Jurkat, Clone E6-1 (cell line): ENCODE measurements around the gene CHST4.
A peak's percentile ranks its signal among the peaks of the same experiment; 100 is the strongest.
"Not testable (repeated sequence)": the region's sequence is repeated elsewhere in the genome, so short reads cannot be mapped to it uniquely, and the experiment has no call there.

Experiments
- DNase-seq: peaks from one replicate; pipeline ENCODE4 v3.0.0-alpha.2; 2011; ENCODE audit warnings: low read depth, low spot score
- H3K4me3 ChIP-seq: 2 replicates; pipeline ENCODE4 v1.5.1; 2011; ENCODE audit warnings: mild to moderate bottlenecking, low read length, control low read depth, moderate library complexity

Gene CHST4

DNA sequence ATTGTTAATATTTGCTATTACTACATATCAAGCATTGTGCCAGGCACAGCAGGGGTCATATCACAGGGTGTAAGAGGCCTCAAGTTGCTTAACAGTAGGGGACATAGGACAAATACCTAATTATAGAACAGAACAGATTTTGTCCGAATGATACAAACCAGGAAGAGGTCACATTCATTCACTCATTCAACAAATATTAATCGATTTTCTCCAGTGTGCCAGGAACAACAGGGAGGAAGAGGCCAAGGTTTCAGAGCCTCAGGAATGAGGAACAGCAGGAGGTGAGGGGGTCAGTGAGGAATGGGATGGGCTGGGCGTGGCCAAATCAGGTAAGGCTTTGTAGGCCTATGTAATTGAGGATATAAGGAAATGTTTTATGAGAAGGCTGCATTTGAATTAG lies 11.2 kb upstream of the CHST4 start:
- DNase-seq: no peak

DNA sequence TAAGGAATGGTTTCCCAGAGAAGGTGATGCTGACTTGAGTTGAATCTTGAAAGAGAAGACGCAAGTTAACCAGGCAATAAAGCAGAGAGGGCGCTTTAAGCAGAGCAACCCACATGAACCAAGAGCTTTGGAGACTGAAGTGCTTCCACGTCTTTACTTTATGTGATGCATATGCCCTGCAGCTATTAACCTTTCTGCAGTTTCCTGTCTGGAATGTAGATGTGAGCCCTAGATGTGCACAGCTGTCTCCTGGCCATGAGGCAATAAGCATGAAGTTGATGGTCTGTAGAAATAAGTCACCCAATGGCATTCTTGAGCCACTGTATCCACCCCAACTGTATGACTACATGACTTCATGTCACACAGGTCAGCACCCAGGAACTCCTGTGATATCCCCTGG lies 5.7 kb upstream of the CHST4 start:
- no peak for DNase-seq
- H3K4me3 ChIP-seq: no peak overlapping the region

More for the DNA sequence above, 11.2 kb upstream of the CHST4 start:
- H3K4me3 ChIP-seq: no peak overlapping the region

DNA sequence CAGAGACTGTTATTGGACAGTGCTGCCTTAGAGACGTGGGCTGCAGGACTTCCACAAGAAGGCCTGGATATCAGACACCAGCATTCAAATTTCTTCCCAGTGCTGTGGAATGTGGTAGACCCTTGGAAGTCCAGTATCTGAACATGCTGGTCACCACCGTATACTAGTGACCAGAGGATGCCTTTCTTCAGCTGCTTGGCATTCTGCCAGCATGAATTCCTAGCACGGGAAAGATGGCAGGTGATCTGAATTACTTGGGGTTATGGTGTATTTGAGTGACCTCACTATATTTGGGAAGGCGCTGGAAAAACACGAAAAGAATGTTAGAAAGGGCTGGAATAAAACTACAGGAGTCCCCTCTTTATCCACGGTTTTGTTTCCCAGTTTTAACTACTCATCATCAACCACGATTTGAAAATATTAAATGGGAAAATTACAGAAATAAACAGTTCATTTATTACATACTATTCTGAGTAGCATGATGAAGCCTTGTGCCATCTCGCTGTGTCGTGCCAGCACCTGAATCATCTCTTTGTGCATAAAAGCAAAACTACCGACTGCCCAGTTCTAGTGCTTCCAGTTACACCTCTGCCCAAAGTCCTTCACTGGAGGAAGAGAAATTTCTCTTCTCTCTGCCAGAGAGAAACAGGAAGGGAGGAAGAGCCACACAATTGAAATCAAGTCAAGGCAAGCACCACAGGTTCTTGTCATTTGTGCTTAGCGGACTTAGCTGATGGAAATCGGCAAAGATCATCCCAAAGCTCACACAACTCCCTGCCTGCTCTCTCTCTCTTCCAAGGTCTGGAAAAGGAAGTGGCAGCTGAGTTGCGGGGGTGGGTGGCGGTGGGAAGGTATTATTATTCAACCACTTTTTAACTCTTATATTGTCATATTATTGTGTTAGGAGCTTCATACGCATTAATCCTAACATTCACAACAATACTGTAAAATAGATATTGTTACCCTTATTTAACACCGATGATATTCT lies 1.4 kb upstream of the CHST4 start:
- DNase-seq: no peak
- H3K4me3 ChIP-seq: no peak overlapping the region

DNA sequence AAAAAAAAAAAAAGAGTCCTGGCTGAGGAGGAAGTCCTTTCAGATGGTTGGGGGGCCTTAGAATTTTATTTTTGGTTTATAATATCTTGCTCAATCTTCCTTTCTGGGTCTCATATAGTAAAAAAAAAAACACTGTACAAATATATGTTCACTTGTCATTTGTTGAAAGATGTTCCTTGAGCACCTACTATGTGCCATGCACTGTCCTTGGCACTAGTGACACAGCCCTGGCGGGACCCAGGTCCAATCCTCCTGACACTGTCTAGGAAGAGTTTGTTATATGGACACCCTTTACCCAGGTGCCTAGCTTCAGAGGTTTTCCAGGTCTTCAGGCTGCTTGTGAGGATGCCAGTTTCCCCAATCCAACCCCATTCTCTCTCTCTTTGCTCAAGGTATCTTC lies 2.0 kb downstream of the CHST4 start:
- no peak for DNase-seq
- H3K4me3 ChIP-seq: no peak overlapping the region

DNA sequence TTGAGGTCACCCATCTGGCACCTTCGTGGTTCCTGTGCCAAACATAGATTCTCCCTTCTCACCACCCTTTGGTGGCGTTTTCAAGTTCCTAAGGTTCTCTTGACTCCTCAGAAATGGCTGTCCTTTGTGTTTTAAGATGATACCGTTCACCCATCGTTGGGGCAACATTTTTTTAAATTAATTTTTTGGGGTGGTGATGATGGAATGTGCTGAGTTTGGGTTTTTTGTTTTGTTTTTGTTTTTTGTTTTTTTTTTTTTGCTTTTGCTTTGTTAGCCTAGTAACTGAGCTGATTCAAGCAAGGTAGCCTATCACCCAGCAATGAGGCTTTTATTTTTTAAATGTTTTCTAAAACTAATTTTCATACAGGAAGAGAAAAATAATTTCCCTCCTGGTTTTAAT lies 2.6 kb downstream of the CHST4 start:
- H3K4me3 ChIP-seq: no peak overlapping the region
- no peak for DNase-seq

DNA sequence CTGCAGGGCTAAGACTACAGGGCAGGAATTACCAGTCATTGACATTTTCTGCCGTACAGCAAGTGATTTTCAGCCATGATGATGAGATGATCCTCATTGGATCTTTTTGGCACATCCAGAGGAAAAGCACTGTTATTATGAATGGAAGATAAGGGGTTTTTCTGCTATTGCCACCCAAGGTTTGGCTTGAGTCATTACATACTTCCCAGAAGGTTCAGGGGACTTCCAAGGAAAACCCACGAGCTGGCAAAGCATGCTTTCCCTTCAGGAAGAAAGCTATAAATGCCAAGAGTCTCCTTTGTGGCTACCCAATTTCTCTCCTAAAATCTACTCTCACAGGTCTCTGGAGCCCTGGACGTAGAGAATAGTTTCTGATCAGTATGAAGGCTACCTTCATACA lies 6.1 kb downstream of the CHST4 start:
- no peak for DNase-seq
- H3K4me3 ChIP-seq: no peak overlapping the region

DNA sequence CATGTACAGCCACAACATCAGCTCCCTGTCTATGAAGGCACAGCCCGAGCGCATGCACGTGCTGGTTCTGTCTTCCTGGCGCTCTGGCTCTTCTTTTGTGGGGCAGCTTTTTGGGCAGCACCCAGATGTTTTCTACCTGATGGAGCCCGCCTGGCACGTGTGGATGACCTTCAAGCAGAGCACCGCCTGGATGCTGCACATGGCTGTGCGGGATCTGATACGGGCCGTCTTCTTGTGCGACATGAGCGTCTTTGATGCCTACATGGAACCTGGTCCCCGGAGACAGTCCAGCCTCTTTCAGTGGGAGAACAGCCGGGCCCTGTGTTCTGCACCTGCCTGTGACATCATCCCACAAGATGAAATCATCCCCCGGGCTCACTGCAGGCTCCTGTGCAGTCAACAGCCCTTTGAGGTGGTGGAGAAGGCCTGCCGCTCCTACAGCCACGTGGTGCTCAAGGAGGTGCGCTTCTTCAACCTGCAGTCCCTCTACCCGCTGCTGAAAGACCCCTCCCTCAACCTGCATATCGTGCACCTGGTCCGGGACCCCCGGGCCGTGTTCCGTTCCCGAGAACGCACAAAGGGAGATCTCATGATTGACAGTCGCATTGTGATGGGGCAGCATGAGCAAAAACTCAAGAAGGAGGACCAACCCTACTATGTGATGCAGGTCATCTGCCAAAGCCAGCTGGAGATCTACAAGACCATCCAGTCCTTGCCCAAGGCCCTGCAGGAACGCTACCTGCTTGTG lies 10.7 kb downstream of the CHST4 start:
- no peak for DNase-seq
- no peak overlapping the region for H3K4me3 ChIP-seq

DNA sequence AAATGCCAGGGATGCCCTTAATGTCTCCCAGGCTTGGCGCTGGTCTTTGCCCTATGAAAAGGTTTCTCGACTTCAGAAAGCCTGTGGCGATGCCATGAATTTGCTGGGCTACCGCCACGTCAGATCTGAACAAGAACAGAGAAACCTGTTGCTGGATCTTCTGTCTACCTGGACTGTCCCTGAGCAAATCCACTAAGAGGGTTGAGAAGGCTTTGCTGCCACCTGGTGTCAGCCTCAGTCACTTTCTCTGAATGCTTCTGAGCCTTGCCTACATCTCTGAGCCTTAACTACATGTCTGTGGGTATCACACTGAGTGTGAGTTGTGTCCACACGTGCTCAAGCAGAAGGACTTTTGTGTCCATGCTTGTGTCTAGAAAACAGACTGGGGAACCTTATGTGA lies 11.4 kb downstream of the CHST4 start:
- no peak overlapping the region for H3K4me3 ChIP-seq
- DNase-seq: peak; percentile 33

DNA sequence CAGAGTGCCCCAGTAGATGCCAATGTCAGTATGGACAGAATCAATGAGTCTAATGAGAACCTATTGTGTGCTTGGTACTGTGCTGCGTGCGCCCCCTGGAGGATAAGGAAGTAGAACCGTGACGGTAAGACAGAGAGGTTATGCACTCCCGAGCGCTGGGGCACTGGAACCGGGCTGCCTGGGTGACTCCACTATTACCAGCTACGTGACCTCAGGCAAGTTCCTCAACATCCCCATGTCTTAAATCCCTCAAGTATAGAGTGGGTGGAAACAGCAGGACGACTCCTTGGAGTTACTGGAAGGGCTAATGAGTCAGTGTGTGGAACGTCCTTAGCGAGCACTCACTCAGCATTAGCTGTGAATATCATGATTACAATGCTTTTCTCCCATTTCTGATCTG lies 16.2 kb downstream of the CHST4 start:
- H3K4me3 ChIP-seq: no peak overlapping the region
- peak; percentile 41 for DNase-seq

DNA sequence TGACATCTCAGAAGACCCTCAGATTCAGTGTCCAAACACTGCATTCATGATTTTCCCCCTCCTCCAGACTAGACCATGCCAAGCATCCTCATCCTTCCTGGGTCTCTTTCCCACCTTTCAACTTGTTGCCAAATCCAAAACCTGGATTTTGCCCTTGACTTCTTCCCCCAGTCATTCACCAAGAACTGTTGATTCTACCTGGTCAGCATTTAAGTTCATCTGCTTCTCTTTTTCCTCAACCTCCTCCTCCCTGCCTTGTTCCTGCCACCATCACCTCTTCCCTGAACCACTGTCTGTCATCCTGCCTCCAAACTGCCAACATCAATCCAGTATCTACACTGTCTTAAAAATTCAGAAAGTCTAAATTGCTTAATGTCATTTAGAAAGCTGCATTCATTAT lies 20.9 kb downstream of the CHST4 start:
- no peak for DNase-seq

DNA sequence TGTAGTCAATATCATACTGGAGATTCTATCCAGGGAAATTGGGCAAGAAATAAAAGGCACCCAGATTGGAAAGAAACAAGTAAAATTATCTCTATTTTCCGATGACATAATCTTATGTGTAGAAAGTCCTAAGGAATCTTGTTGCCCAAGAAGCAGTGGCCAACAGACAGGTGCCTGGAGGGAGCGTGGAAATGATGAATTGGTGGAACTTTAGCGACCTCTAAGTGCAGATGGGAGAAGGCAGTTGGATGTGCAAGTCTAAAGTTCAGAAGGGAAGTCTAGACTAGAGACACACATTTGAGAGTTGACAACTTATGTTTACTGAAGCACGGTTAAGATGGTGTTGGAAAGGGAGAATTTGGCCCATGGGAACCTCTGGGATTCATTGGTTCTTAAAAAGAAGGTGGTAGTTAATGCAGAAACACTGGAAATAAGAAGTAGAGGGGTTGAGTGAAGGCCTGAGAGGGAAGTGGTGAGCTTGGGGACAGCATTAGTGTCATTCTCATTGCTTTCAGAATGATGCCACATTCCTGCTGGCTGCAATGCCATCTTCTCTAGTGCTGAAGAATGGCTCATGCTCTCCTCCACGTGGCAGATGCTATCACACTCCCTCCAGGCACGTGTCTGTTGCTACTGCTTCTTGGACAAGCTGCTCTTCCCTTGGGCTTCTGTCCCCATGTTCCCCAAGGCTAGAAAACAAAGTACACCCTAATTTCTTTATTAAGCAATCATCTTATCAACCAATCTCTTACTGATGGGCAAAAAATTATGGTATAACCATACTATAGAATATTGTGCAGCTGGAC lies 26.7 kb downstream of the CHST4 start:
- H3K4me3 ChIP-seq: no peak overlapping the region
- no peak for DNase-seq

More for the DNA sequence above, 20.9 kb downstream of the CHST4 start:
- H3K4me3 ChIP-seq: no peak overlapping the region

DNA sequence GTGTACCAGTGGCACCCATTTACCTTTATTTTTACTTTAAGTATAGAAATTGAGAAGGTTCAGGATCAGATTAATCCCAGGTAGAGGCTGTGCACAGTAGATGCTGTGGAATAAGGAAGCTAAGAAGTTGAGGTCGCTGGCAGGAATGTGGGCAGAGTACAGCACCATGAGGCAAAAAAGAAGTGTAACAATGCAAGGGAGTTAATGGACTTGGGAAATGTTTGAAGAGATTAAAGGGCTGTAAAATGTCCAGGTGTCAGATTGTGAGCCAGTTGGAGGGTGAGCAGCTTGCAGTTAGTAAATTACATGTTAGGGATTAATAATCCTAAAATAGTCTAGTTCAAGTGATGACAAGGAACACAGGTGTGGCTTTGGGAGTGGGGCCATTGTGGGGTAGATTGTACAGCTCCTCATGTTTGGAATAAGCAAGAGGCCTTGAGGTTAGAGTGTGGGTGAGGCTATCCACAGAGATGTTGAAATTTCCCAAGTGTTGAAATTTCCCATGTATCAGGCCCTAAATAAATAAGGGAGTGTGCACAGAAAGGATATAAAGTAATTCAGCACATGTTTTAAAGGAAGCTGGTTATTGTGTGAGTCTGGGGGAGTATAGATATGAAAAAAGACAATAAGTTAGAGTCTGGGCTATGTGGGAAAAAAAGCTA lies 29.1 kb downstream of the CHST4 start:
- H3K4me3 ChIP-seq: no peak overlapping the region
- no peak for DNase-seq

DNA sequence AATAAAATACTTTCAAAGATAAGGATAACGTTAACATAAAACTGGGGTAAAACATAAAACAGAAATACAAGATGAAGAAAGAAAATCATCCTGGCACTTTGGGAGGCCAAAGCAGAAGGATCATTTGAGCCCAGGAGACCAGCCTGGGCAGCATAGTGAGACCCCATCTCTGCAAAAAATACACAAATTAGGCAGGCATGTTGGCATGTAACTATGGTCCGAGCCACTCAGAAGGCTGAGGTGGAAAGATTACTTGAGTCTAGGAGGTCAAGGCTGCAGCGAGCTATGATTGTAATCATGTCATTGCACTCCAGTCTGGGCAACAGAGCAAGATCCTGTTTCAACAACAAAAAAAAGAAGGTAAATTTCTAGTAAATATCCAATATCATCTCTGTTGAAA lies 31.1 kb downstream of the CHST4 start:
- no peak for DNase-seq
- no peak overlapping the region for H3K4me3 ChIP-seq

DNA sequence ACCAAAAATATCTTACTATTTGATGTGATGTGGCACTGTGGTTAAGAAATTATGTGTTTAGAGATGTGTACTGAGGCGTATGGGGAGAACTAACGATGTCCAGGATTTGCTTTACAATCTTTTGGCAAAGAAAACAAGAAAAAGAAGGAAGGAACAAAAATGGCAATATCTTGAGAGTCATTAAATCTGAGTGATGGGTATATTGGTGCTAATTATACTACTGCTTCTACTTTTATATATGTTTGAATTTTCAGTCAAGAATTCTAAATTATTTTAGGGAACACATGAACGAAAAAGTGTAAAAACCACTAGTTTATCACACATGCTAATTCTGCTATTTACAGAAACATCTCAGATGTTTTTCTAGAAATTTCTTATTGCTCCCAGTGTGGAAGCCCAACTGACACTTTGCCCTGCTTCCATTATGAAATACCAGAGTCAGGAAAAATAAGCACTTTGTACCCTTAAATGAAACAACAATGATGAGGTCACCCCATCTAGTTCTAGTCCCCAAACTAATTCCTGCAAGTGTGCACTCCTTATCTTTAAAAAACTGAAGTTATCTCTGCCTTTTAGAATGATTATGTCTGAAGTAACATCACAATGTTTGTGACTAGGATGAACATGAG lies 31.8 kb downstream of the CHST4 start:
- H3K4me3 ChIP-seq: no peak overlapping the region
- no peak for DNase-seq

DNA sequence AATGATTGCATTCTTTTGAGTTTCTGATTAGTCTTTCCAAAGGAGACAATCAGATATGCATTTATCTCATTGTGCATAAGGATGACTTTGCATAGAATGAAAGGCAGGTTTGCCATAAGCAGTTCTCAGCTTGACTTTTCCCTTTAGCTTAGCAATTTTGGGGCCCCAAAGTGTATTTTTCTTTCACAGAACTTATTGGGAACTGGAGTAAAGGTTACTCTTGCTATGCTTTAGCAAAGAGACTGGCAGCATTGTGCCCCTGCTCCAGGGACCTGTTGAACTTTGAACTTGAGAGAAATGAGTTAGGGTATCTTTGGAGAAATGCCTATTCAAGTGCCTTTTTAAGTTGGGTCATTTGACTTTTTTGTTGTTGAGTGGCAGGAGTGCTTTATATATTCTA lies 33.6 kb downstream of the CHST4 start:
- H3K4me3 ChIP-seq: no peak overlapping the region
- no peak for DNase-seq

DNA sequence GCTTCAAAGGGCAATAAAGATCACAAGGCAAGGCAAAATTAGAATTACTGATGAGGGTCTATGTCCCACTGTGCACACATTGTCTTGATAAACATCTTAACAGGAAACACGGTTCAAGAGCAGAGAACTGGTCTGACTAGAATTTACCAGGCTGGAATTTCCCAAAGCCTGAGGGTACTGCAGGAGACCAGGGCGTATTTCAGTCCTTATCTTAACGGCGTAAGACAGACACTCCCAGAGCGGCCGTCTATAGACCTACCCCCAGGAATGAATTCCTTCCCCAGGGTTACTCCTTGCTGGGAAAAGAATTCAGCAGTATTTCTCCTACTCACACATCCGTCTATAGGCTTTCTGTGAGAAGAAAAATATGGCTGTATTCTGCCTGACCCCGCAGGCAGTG lies 35.7 kb downstream of the CHST4 start:
- H3K4me3 ChIP-seq, DNase-seq: not testable (repeated sequence)

DNA sequence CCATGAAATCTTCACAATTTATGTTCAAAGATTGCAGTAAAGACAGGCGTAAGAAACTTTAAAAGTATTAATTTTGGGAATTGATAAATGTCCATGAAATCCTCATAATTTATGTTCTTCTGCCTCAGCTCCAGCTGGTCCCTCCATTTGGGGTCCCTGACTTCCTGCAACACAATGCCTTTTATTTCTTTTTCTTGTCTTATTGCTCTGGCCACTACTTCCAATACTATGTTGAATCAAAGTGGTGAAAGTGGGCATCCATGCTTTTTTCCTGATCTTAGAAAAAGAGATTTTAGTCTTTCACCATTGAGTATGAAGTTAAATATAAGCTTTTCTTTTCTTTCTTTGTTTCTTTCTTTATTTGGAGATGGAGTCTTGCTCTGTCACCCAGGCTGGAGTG lies 36.3 kb downstream of the CHST4 start:
- H3K4me3 ChIP-seq: no peak overlapping the region
- no peak for DNase-seq

DNA sequence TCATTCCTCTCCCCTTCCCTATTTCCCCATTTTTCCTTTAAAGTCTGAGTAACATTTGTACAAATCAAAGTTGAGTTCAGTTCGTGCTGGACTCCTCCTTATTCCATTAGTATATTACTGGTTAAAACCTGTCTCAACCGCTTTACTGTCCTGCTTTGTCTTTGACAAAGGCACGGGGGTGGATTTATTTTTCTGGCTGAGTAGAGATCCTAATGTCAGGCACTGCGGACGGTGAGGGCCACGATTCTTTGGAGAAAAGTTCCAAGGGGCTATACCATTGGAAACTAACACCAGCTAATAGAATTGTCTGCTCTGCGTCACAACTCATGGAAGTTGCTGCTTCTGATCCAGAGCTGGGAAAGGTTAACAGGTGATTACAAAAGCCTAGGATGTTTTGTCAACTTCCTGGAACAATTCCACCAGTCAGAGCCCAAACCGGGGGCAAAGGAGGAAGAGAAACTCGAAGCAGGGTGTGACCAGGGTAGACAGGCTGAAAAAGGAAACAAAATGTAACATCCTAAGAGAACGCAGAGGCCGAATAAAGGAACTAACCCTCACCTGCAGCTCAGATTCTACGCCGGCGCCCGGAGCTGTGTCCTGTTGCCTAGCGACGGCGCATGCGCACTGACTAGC lies 38.2 kb downstream of the CHST4 start:
- peak overlapping the region; percentile 67 for H3K4me3 ChIP-seq
- no peak for DNase-seq
